GM12892 (cell line): ENCODE results near the gene DGKE.

Source experiments
- DNase-seq: peaks from one replicate; pipeline ENCODE4 v3.0.0; 2011; ENCODE audit not compliant: insufficient read length
- FAIRE-seq: peaks from 2 replicates; lab custom pipeline; 2011; peaks lifted over from hg19 to GRCh38; lab: Jason Lieb, UNC
- POLR2A ChIP-seq: IDR thresholded peaks from 2 replicates; pipeline ENCODE4 v1.6.1; 2011; ENCODE audit warnings: low read depth, low read length, control low read depth
- POLR2AphosphoS5 ChIP-seq: IDR thresholded peaks from 2 replicates; pipeline ENCODE4 v1.6.1; 2011; ENCODE audit warnings: low read depth, low read length, control low read depth
- TAF1 ChIP-seq: IDR thresholded peaks from 2 replicates; pipeline ENCODE4 v1.6.1; 2011; ENCODE audit warnings: low read depth, mild to moderate bottlenecking, control low read depth, low read length, borderline replicate concordance

DGKE gene

GRCh38 chr17:56896217-56896967, 62.4 kb downstream of the DGKE start:
- DNase-seq: no peak
- TF ChIP-seq TAF1 (no peak), POLR2A (no peak), POLR2AphosphoS5 (no peak)
- no peak for FAIRE-seq

GRCh38 chr17:56896968-56897359, 63.0 kb downstream of the DGKE start:
- TF ChIP-seq POLR2A (no peak), POLR2AphosphoS5 (no peak), TAF1 (no peak)
- no peak for FAIRE-seq
- DNase-seq: no peak

- TF ChIP-seq TAF1 (no peak), POLR2A (peak; percentile 30; the same call in 1 of the 2 replicates), POLR2AphosphoS5 (no peak)
- DNase-seq: no peak
- FAIRE-seq: no peak
Observed at GRCh38 chr17:56897646-56898424, 63.9 kb downstream of the DGKE start.

- no peak for FAIRE-seq
- DNase-seq: no peak
Observed at GRCh38 chr17:56898874-56899273, 64.9 kb downstream of the DGKE start.

GRCh38 chr17:56899403-56899802, 65.5 kb downstream of the DGKE start:
- no peak for FAIRE-seq
- TF ChIP-seq TAF1: no peak
- no peak for TF ChIP-seq POLR2A
- TF ChIP-seq POLR2AphosphoS5: no peak
- DNase-seq: no peak

More at GRCh38 chr17:56898874-56899273, 64.9 kb downstream of the DGKE start:
- TF ChIP-seq POLR2A (no peak), POLR2AphosphoS5 (no peak), TAF1 (no peak)

- FAIRE-seq (no peak), DNase-seq (no peak)
- TF ChIP-seq POLR2A (no peak), POLR2AphosphoS5 (no peak), TAF1 (no peak)
Observed at GRCh38 chr17:56902348-56902747, 68.4 kb downstream of the DGKE start.

- TF ChIP-seq POLR2A (no peak), TAF1 (no peak), POLR2AphosphoS5 (no peak)
- DNase-seq: no peak
- no peak for FAIRE-seq
Observed at GRCh38 chr17:56903560-56903959, 69.6 kb downstream of the DGKE start.

GRCh38 chr17:56908001-56908542, 74.1 kb downstream of the DGKE start:
- no peak for TF ChIP-seq POLR2AphosphoS5
- no peak for TF ChIP-seq TAF1
- TF ChIP-seq POLR2A: no peak
- DNase-seq: peak; percentile 58
- no peak for FAIRE-seq

- TF ChIP-seq POLR2AphosphoS5 (no peak), POLR2A (0 out of 2 replicates have a peak, but pooled peaks have one; percentile 23), TAF1 (no peak)
- FAIRE-seq: no peak
- no peak for DNase-seq
Observed at GRCh38 chr17:56909742-56910508, 76.0 kb downstream of the DGKE start.

- FAIRE-seq (no peak), DNase-seq (no peak)
- TF ChIP-seq POLR2A (no peak), TAF1 (no peak), POLR2AphosphoS5 (no peak)
Observed at GRCh38 chr17:56910509-56911235, 76.7 kb downstream of the DGKE start.
